Tongue (tissue), 2 donors: ENCODE data around the gene MCEE. TPM values are rescaled to one million over a fixed set of nuclear protein-coding genes. Genes with fewer than 3 reads are reported as not detected.
"Not testable (repeated sequence)": the region's sequence is repeated elsewhere in the genome, so short reads cannot be mapped to it uniquely, and the experiment has no call there.

Experiments used
- DNase-seq: peaks from one replicate; pipeline ENCODE4 v3.0.0-alpha.2; 2015
- total RNA-seq: library from RNA; depleted of rRNA; stranded (reverse); fragments of >200 nt; gene quantifications from one replicate; pipeline ENCODE4 v1.2.3, GENCODE V29; 2014

MCEE gene
- total RNA-seq: 39.8 TPM

- peak; percentile 96 for DNase-seq
These were observed at the start of gene MCEE, which contains the start of gene MPHOSPH10 for GRCh38 chr2:71130152-71130904. TSS of gene MCEE (minus strand) at chr2:71130229. CDS start at chr2:71130219, 10 bp downstream. TSS of gene MPHOSPH10 (plus strand) at chr2:71130634. CDS start at chr2:71130666, 32 bp downstream.

- DNase-seq: not testable (repeated sequence)
These were observed 48.8 kb upstream of the MCEE start for GRCh38 chr2:71178836-71179235.

- no peak for DNase-seq
These were observed 44.2 kb upstream of the MCEE start for GRCh38 chr2:71174207-71174606.

- no peak for DNase-seq
These were observed 43.1 kb upstream of the MCEE start for GRCh38 chr2:71173096-71173495.

GRCh38 chr2:71166812-71167211 lies 36.8 kb upstream of the MCEE start:
- DNase-seq: no peak

GRCh38 chr2:71157124-71157793 lies 27.2 kb upstream of the MCEE start:
- DNase-seq: peak; percentile 77

GRCh38 chr2:71156573-71156972 lies 26.5 kb upstream of the MCEE start:
- peak; percentile 77 for DNase-seq

GRCh38 chr2:71155846-71156245 lies 25.8 kb upstream of the MCEE start:
- DNase-seq: no peak

GRCh38 chr2:71154798-71155197 lies 24.8 kb upstream of the MCEE start:
- DNase-seq: no peak

GRCh38 chr2:71154279-71154678 lies 24.2 kb upstream of the MCEE start:
- DNase-seq: no peak

GRCh38 chr2:71153585-71154224 lies 23.7 kb upstream of the MCEE start:
- no peak for DNase-seq

GRCh38 chr2:71151620-71152019 lies 21.6 kb upstream of the MCEE start:
- DNase-seq: no peak

- DNase-seq: no peak
These were observed 20.2 kb upstream of the MCEE start for GRCh38 chr2:71150082-71150816.

- no peak for DNase-seq
These were observed 18.6 kb upstream of the MCEE start for GRCh38 chr2:71148506-71149063.

GRCh38 chr2:71143782-71144181 lies 13.8 kb upstream of the MCEE start:
- no peak for DNase-seq

GRCh38 chr2:71136174-71136573 lies 6.1 kb upstream of the MCEE start:
- DNase-seq: no peak

GRCh38 chr2:71133603-71134002 lies 3.6 kb upstream of the MCEE start:
- DNase-seq: no peak

- DNase-seq: not testable (repeated sequence)
These were observed 1.5 kb upstream of the MCEE start for GRCh38 chr2:71131387-71132166.

GRCh38 chr2:71130905-71131244 lies 846 bp upstream of the MCEE start:
- peak; percentile 18 for DNase-seq

- DNase-seq: no peak
These were observed 202 bp downstream of the MCEE start for GRCh38 chr2:71129902-71130151.

- DNase-seq: peak; percentile 14
These were observed 721 bp downstream of the MCEE start for GRCh38 chr2:71129114-71129901.
